ENCODE data around the gene RC3H1.

The RC3H1 gene

GRCh38 chr1:173884701-173885100 lies 137.5 kb downstream of the RC3H1 start:
- no peak for DNase-seq

Measured in NCI-H2227 treated with DMSO at 0.1 percent for 48 hours (cell line).